GM18520 (cell line): Measurements from ENCODE around the gene PIGK.

Source experiments
- ATAC-seq: cut with Tn5 transposase; IDR thresholded peaks from one replicate; pipeline ENCODE4 v1.9.1; 2021; ENCODE audit not compliant: unreplicated experiment

The PIGK gene

GRCh38 chr1:77100875-77101274 is 118.4 kb downstream of the PIGK start:
- no peak for ATAC-seq

- ATAC-seq: no peak
These were observed 122.6 kb downstream of the PIGK start for GRCh38 chr1:77096496-77097255.

- ATAC-seq: no peak
These were observed 124.0 kb downstream of the PIGK start for GRCh38 chr1:77095236-77095635.

GRCh38 chr1:77089756-77090155 is 129.5 kb downstream of the PIGK start:
- ATAC-seq: no peak

- no peak for ATAC-seq
These were observed 134.1 kb downstream of the PIGK start for GRCh38 chr1:77085109-77085508.

GRCh38 chr1:77084457-77084856 is 134.8 kb downstream of the PIGK start:
- no peak for ATAC-seq

GRCh38 chr1:77081834-77082233 is 137.4 kb downstream of the PIGK start:
- no peak for ATAC-seq

GRCh38 chr1:77076759-77077158 is 142.5 kb downstream of the PIGK start:
- no peak for ATAC-seq

GRCh38 chr1:77068013-77068412 is 151.2 kb downstream of the PIGK start:
- no peak for ATAC-seq

- no peak for ATAC-seq
These were observed 153.4 kb downstream of the PIGK start for GRCh38 chr1:77065693-77066342.

- ATAC-seq: no peak
These were observed 155.0 kb downstream of the PIGK start for GRCh38 chr1:77064246-77064645.

GRCh38 chr1:77063118-77063517 is 156.1 kb downstream of the PIGK start:
- ATAC-seq: no peak

- ATAC-seq: no peak
These were observed 158.1 kb downstream of the PIGK start for GRCh38 chr1:77061162-77061561.

GRCh38 chr1:77060000-77060399 is 159.2 kb downstream of the PIGK start:
- no peak for ATAC-seq

- no peak for ATAC-seq
These were observed 161.1 kb downstream of the PIGK start for GRCh38 chr1:77057994-77058585.

GRCh38 chr1:77056525-77056924 is 162.7 kb downstream of the PIGK start:
- no peak for ATAC-seq

- no peak for ATAC-seq
These were observed 167.8 kb downstream of the PIGK start for GRCh38 chr1:77051425-77051824.

- ATAC-seq: no peak
These were observed 170.6 kb downstream of the PIGK start for GRCh38 chr1:77048615-77049005.

- ATAC-seq: no peak
These were observed 171.1 kb downstream of the PIGK start for GRCh38 chr1:77047978-77048614.

GRCh38 chr1:77047575-77047974 is 171.7 kb downstream of the PIGK start:
- no peak for ATAC-seq

GRCh38 chr1:77044133-77044849 is 174.9 kb downstream of the PIGK start:
- ATAC-seq: no peak
